NCI-H2196 (cell line): ENCODE measurements around the gene PAEP.
"Not testable (repeated sequence)": the region's sequence is repeated elsewhere in the genome, so short reads cannot be mapped to it uniquely, and the experiment has no call there.

Experiments
- DNase-seq: peaks from one replicate; lab custom pipeline; 2025; ENCODE audit not compliant: unreplicated experiment; lab: John Stamatoyannopoulos, UW

The PAEP gene

GRCh38 chr9:135561391-135562234, at the start of gene PAEP:
Gene PAEP, plus strand, starts transcription at chr9:135561756.
- DNase-seq: no peak

GRCh38 chr9:135512241-135512603, 49.3 kb upstream of the PAEP start:
- no peak for DNase-seq

- no peak for DNase-seq
Observed at GRCh38 chr9:135512904-135513303, 48.7 kb upstream of the PAEP start.

GRCh38 chr9:135513351-135513846, 48.2 kb upstream of the PAEP start:
- no peak for DNase-seq

GRCh38 chr9:135513906-135514305, 47.6 kb upstream of the PAEP start:
- DNase-seq: not testable (repeated sequence)

GRCh38 chr9:135514342-135515082, 47.0 kb upstream of the PAEP start:
- no peak for DNase-seq

- no peak for DNase-seq
Observed at GRCh38 chr9:135515083-135515951, 46.2 kb upstream of the PAEP start.

- no peak for DNase-seq
Observed at GRCh38 chr9:135516132-135516860, 45.3 kb upstream of the PAEP start.

- no peak for DNase-seq
Observed at GRCh38 chr9:135517407-135517822, 44.1 kb upstream of the PAEP start.

- DNase-seq: no peak
Observed at GRCh38 chr9:135519179-135519971, 42.2 kb upstream of the PAEP start.

- no peak for DNase-seq
Observed at GRCh38 chr9:135520916-135521607, 40.5 kb upstream of the PAEP start, which contains the start of gene LCN1. Gene LCN1, plus strand, starts transcription at chr9:135521440. Its CDS starts 58 bp downstream, at chr9:135521498.

GRCh38 chr9:135521608-135522095, 39.9 kb upstream of the PAEP start:
- no peak for DNase-seq

- DNase-seq: no peak
Observed at GRCh38 chr9:135522137-135522877, 39.2 kb upstream of the PAEP start.

GRCh38 chr9:135522931-135523330, 38.6 kb upstream of the PAEP start:
- DNase-seq: no peak

GRCh38 chr9:135523521-135524129, 37.9 kb upstream of the PAEP start:
- DNase-seq: no peak

- DNase-seq: no peak
Observed at GRCh38 chr9:135524130-135524861, 37.3 kb upstream of the PAEP start.
